Pancreas (tissue), 10 donors: ENCODE data around the gene MREG. TPM values are rescaled to one million over a fixed set of nuclear protein-coding genes. Genes with fewer than 3 reads are reported as not detected.
A peak's percentile ranks its signal among the peaks of the same experiment; 100 is the strongest.

Experiments
- ATAC-seq, 4 donors: fragments of 200-7000 bp; cut with Tn5 transposase; one replicate each; pipeline versions ENCODE4 v1.8.0 to v1.9.1; 2020; ENCODE audit warnings: mild to moderate bottlenecking in 4 of 4, moderate library complexity in 4 of 4
- DNase-seq, 6 donors: peaks; one replicate each; pipeline ENCODE4 v3.0.0-alpha.2; 2020
- FAIRE-seq: peaks from 2 replicates; lab custom pipeline; 2012; peaks lifted over from hg19 to GRCh38; lab: Jason Lieb, UNC
- H3K27ac ChIP-seq, 4 donors: fragments of 200-600 bp; sonication (generic); 1 replicate in 3 of 4; 2 replicates in 1 of 4; pipeline versions ENCODE4 v1.5.0 to v1.8.0; 2020
- H3K27me3 ChIP-seq, 4 donors: fragments of 200-600 bp; one replicate each; pipeline ENCODE4 v1.8.0; 2021
- H3K36me3 ChIP-seq, 3 donors: fragments of 200-600 bp; sonication (generic) in 1 of 3; one replicate each; pipeline versions ENCODE4 v1.5.0 to v1.8.0; 2020 to 2021
- H3K4me1 ChIP-seq, 3 donors: fragments of 200-600 bp; one replicate each; pipeline ENCODE4 v1.8.0; 2021
- H3K4me3 ChIP-seq, 4 donors: fragments of 200-600 bp; sonication (generic) in 2 of 4; one replicate each; pipeline versions ENCODE4 v1.5.0 to v1.8.0; 2020 to 2021
- H3K9me3 ChIP-seq, 4 donors: fragments of 200-600 bp; one replicate each; pipeline ENCODE4 v1.8.0; 2021
- CTCF ChIP-seq, 4 donors: fragments of 200-600 bp; sonication (generic) in 3 of 4; IDR thresholded peaks; one replicate each; pipeline versions ENCODE4 v1.5.0 to v1.8.0; 2021; ENCODE audit warnings: antibody characterized with exemption in 4 of 4
- WGBS, 2 donors: extraction: QIAGEN DNeasy Blood & Tissue Kit; methylation state at CpG; one replicate each; pipeline ENCODE4 v1.1.7; 2013; 5-methylcytosine and 5-hydroxymethylcytosine counted together
- intact Hi-C, 3 donors: fragments of 100-400 bp; cut with DNase I; formaldehyde crosslinking; loops; one replicate each; pipeline versions ENCODE4 v1.11.1 to v1.14.2; 2022
- polyA plus RNA-seq, 2 donors: library from polyadenylated mRNA; stranded (reverse); fragments of 200-250 nt; gene quantifications; one replicate each; pipeline ENCODE4 v1.2.3, GENCODE V29; 2013
- total RNA-seq, 6 donors: library from RNA; stranded (reverse); fragmentation: NEBNext Ultra II Directional in 4 of 6; extraction: Animal tissue kit (Norgen Biotek cat#: 25700) in 4 of 6; gene quantifications; one replicate each; pipeline versions ENCODE4 v1.2.1 to v1.2.4, GENCODE V29; 2021 to 2023
- donor health status: healthy with polysubstance abuse.
- donor health status: DM: no; HTN: no; CAD: no; lungs with moderate emphysema.
- donor health status: DM: no; HTN: no; CAD: no.
- donor health status: control.
- donor health status: control.
- donor health status: Bipolar disorder and iron deficiency.
- donor health status: DM: yes; HTN: yes; CAD: no.
- donor health status: DM: no; HTN: no; CAD: no.
- donor health status: DM: no; HTN: no; CAD: no.
- donor health status: DM: yes; HTN: yes; CAD: no.

MREG gene
- total and polyA plus RNA-seq, 8 donors = 1.2 to 4.8 (median 2.3) TPM

GRCh38 chr2:215979620-215980019 lies 33.7 kb downstream of the MREG start:
- DNase-seq (no peak), ATAC-seq (no peak), FAIRE-seq (no peak)
- TF ChIP-seq CTCF (IDR thresholded peaks at IDR 0.05) = no peak
- Histone ChIP-seq H3K27ac (no peak overlapping the region), H3K9me3 (no peaks in the 10 kb centered on the region), H3K27me3 (no peaks in the 10 kb centered on the region), H3K4me3 (no peak overlapping the region), H3K36me3 (no peaks in the 10 kb centered on the region), H3K4me1 (no peaks in the 10 kb centered on the region)
- WGBS, 2 donors = 79 to 87% methylated on average over 2 of the region's 2 CpGs
- intact Hi-C loops = no loop called here

- H3K9me3 ChIP-seq = no peaks in the 10 kb centered on the region
- FAIRE-seq (no peak), ATAC-seq (no peak), DNase-seq (no peak)
- no peak overlapping the region for H3K27ac ChIP-seq
- no peaks in the 10 kb centered on the region for H3K4me1 ChIP-seq
- 90 to 93% methylated on average over 2 of the region's 2 CpGs for WGBS, 2 donors
- TF ChIP-seq CTCF (IDR thresholded peaks at IDR 0.05) = no peak
- no peaks in the 10 kb centered on the region for H3K36me3 ChIP-seq
- intact Hi-C loops = no loop called here
- no peak overlapping the region for H3K4me3 ChIP-seq
- no peaks in the 10 kb centered on the region for H3K27me3 ChIP-seq
These were observed 38.5 kb downstream of the MREG start for GRCh38 chr2:215974700-215975429.

- no peaks in the 10 kb centered on the region for H3K27me3 ChIP-seq
- no peaks in the 10 kb centered on the region for H3K4me1 ChIP-seq
- H3K9me3 ChIP-seq = no peaks in the 10 kb centered on the region
- no peak overlapping the region for H3K27ac ChIP-seq
- FAIRE-seq = no peak
- peak in 2 of 4 donors; percentile 41 to 44 for ATAC-seq
- no peak for TF ChIP-seq CTCF (IDR thresholded peaks at IDR 0.05)
- no peaks in the 10 kb centered on the region for H3K36me3 ChIP-seq
- intact Hi-C loops = no loop called here
- DNase-seq = no peak
- H3K4me3 ChIP-seq = no peak overlapping the region
- WGBS, 2 donors = 68 to 73% methylated on average over 6 of the region's 6 CpGs
These were observed 39.2 kb downstream of the MREG start for GRCh38 chr2:215973954-215974699.

- H3K36me3 ChIP-seq = no peaks in the 10 kb centered on the region
- 63 to 77% methylated on average over 7 of the region's 7 CpGs for WGBS, 2 donors
- no peak for ATAC-seq
- TF ChIP-seq CTCF (IDR thresholded peaks at IDR 0.05) = no peak
- intact Hi-C loops = no loop called here
- no peak overlapping the region for H3K27ac ChIP-seq
- no peaks in the 10 kb centered on the region for H3K9me3 ChIP-seq
- no peak for DNase-seq
- no peak overlapping the region for H3K4me3 ChIP-seq
- no peak for FAIRE-seq
- no peaks in the 10 kb centered on the region for H3K27me3 ChIP-seq
- no peaks in the 10 kb centered on the region for H3K4me1 ChIP-seq
These were observed 40.1 kb downstream of the MREG start for GRCh38 chr2:215973145-215973792.
